GM19043 (cell line): ENCODE results near the gene MROH2A.

Experiments
- ATAC-seq: cut with Tn5 transposase; IDR thresholded peaks from one replicate; pipeline ENCODE4 v1.9.1; 2021; ENCODE audit warnings: low read depth; ENCODE audit not compliant: unreplicated experiment

Gene MROH2A

DNA sequence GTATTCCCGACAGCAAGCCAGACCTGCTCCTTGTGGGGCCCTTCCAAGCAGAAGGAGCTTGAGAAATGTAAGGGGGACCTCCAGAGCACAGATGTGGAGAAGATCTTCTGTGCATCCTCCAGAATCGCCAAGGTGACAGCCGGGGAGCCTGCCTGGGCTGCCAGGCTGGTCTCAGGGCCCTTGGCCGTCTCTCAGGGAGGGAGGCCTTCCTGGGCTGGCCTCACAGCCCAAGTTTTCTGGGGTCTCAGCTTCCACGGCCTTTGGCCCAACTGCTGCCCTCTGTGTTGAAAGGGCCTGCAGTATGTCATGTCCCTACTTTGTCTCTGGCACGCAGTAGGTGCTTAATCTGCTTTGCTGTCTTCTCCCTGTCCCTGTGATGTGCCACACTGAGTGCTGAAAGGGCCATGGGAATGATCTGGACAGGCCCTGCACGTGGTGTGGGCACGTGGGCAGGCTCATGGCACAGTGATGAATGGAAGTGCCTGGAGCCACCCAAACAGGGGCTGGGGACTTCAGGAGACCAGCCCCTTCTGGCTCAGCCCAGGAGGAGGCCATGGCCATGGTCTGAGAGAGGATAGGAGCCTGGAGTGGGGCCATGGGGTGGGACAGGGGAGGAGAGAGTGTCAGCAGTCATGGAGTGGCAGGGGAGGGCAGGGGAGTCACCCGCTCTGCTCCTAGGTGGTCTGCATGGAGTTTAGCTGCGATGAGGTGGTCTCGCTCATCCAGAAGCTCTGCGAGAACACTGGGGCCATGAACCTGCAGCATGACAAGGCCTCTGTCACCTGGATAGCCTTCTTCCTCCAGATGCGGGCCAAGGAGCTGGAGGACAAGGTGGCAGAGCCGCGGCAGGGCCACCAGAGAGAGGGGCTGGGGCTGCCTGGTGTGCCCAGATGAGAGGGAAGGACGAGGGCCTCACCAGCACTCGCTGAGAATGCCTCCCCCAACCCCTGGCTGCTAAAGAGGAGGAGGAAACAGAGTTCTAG is 40.8 kb downstream of the MROH2A start:
- no peak for ATAC-seq

DNA sequence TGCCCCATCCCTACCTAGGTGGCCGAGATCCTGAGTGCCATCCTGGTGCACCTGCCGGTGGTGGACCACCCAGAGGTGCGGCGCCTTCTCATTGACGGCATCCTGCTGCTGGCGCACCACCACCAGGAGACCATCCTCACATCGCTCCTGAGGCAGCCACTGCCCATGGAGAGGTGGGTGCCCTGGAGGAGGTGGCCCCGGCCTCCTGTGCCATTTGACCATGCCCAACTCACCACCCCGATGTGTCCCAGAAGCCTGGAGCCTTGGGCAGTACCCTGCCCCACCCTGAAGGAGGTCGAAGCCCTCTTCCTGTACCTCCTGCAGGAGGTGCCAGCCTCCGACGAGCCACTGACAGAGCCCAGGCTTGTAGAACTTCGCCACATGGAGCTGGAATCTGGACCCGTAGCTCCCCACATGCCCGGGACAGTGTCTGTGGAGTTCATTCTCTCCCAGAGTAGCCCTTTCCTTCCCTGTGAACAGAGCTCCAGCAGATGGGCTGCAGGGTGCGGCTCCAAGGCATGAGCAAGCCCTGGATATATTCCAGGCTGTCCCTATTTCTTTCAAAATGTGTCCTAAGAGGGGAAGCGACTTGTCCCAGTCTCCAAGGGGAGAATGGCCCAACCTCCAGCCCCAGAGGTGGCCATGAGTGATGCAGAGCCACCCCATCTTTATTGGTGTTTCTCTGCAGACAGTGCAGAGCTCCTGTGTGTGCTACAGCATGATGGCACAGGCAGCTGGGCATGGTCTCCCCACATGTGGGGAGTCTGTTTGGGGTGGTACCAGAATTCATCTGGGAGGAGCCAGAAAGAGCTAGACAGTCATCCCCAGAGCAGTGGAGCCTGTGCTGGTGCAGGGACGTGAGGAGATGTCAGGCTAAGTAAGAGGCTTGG is 42.0 kb downstream of the MROH2A start:
- ATAC-seq, result no peak

DNA sequence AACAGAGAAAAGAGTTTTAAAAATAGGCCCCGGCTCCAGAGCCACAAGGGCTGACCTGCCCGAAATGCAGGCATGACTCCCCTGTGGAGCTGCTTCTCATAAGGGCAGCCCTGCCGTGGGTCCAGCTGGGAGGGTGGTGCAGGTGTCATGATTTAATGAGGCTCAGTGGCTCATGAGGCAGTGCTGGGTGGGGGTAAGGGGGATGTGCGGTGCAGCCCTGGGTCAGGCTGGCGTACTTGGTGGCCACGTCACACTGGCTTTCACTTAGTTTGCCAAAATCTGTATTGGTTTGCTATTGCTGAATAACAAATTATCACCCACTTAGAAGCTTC is 42.6 kb downstream of the MROH2A start:
- ATAC-seq, result no peak

DNA sequence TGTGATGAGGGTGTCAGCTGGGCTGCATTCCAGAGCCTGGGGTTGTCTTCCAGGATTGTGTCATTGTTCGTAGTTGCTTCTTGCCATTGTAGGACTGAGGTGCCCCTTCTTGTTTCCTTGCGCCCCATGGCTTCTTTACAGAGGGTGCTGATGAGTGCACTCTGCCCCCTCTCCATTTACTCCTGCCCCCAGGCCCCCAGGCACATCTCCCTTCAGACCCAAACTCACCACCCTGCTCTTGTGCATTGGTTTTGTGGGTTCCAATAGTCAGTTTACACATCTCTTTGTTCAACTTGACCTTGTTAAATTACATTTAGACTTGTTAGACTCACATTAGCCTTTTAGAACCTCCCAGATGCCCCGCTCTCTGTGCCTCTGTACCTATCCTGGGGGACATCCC is 43.1 kb downstream of the MROH2A start:
- ATAC-seq, result no peak

DNA sequence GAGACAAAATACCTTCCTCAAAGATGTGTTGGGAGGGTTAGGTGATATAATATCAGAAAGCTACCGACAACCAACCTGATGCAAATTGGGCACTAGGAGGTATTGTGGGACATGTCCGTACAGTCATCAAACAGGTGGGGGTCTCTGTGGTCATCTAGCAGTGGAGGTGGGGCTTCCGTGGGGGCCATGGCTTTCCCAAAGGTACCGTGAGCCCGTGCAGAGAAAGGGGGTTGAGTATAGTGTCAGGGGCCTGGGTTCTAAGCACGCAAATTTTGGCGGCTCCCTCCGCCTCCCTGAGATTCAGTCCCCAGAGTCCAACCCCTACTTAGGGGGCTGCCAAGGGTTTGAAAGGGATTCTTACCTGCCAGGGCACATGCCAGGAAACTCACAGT is 43.6 kb downstream of the MROH2A start:
- ATAC-seq, result no peak

DNA sequence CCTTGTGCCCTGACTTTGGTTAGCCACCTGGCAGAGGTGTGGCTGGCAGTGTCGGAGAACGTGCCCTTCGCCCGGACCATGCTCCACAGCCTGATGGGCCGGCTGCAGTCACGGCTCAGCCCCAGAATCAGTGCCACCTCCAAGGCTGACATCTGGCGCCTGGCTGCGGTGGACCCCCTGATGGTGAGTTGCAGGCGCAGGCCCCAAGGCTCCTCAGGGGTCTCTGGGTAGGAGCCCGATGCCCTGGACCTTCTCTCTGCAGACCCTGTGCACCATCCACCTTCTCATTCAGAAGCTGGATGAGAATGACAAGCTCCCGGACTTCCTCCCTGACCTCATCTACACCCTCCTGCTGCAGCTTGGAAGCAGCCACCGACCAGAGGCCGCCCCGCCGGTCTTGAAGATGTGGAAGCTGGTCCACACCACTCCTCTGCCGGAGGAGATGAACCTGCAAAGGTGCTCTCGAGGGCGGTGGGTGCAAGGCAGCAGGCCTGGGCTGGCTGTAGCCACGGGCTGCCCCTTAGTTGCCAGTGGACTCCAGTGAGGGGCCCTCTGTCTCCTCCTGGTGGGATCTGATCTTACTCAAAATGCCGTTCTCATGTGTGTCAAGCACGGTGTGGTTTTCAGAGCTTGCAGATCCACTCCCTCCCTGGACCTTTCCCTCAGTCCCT is 44.1 kb downstream of the MROH2A start:
- ATAC-seq, result no peak

DNA sequence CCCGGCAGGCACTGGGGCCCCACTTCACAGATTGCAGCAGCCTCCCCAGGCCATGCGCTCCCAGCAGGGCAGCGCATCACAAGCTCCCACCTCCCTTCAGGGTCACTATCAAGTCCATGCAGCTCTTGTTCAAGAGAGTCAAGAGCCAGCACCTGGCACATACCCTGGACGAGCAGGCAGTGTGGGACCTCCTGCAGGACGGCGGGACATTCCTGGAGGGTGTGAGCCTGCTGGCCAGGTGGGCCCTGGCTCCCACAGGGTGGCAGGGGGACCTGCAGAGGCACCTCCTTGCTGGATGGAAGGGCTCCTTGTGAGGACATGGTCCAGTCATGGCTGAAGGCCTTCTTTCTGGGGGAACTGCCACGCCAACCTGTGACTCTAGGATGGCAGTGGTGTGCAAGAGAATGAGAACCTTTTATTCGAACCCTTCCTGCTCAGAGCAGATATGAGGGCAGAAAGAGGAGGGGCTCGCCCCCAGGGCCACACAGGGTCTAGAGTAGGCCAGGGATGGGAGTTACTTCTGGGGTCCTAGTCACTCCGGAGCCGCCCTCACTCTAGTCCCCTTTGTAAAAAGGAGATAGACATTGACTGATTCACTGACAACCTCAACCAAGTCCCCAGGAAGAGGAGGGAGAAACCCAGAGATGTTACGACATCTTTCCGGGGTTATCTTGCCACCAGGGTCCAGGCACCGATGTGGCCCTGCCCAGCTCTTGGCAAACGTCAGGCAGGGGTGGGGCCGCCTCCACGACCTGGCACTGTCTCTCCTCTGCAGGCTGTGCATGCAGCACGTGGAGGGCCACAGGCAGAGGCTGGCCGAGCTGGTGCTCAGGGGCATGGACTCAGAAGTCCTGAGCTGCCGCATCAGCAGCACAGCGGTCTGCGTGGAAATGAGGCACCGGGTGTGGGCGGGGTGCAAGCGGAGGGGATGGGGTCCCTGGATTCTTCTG is 44.9 kb downstream of the MROH2A start:
- no peak for ATAC-seq

DNA sequence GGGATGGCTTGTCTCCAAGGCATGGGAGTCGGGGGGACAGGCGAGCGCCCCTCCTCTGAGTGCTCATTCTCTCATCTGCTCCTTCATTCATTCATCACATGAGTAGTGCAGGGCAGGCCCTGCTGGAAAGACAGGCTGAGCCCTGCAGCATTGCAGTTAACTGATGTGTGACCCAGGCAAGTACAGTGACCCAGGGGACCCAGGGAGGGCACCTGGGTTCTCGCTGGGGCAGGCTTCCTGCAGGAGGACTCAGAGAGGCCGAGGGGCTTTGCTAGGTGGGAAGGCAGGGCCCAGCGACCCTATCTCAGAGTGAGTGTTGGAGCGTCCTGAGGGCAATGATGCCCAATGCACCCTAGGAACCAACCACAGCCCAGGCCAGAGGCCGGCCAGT is 45.6 kb downstream of the MROH2A start:
- ATAC-seq, result no peak

DNA sequence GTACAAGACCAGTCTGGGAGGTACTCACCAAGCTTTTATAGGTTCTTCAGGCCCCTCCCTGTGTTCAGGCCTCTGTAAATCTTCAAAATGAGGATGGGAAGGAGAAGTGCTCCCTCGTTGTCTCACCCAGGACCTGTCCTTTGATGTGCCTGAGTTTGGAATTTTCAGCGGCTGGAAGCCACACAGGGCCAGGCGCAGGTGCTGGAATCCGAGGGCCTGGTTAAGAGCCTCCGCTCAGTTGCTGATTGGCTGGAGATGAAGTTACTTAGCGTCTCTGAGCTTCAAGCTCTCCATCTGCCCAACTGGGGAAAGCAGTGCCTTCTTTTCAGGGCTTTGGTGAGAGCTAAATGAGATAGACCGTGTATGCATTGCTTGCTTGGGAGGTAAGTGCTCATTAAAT is 46.2 kb downstream of the MROH2A start:
- no peak for ATAC-seq

DNA sequence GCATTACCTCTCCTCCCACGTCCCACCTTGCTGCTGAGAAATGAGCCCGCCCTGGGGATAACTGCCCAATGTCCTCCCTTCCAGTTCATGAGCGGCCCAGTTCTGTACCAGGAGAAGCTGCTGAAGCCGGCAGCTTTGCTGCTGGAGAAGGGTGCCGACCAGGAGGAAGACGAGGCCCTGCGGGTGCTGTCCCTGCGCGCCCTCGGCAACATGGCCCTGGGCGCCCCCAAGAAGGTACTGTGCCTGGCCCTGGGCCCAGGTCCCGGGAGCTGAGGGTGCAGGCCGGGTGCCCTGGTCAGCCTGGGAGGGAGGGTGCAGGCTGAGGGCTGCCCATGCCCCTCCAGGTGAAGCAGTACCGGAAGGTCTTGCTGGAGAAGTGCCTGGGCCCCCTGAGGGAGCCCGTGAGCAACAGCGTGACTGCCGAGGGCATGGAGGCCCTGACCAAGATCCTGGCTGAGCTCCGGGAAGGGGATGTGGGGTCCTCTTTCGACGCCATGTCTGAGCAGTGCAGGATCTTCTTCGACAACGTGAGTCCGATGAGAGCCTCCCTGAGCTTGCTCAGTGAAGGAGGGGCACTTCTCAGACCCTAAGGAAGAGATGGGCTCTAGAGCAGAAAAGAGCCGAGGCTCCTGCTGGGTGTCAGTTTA is 50.5 kb downstream of the MROH2A start:
- no peak for ATAC-seq

DNA sequence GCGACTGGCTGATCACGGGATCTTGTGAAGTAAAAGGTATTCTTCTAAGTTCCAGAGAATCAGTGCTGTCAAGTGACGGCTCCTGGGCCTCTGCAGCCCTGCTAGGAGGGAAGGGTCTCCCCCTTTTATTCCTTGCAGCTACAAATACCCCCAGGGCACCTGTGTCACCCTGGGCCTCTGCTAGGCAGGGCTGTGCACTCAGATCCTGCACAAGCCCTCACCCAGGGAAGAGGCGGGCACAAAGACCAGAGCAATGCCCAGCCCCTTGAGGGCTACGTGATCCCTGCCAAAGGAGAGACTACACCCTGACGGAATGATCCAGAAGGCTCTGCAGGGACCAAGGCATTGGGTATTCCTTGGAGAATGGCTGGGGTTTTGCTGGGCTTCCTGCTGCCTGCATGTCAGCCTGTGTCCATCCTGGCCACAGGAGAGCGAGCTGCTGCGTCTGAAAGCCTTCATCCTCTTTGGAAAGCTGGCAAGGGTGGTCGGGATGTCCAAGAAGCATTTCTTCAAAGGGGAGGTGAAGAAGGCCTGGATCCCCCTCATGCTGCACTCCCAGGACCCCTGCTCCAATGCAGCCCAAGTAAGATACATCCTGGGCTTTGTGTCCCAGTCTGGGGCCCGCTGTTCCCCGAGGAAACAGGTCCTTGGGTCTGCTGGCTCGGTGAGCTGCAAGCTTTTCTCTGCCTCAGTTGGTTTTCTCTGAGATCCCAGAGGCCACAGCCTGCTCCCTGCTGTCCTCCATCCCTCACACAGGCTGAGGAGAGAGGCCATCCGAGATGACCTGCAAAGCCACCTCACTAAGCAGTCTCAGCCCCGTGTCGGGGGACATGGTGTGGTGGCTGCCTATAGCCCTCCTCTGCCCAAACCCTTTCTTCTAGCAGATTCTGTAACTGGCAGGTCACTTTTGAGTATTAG is 51.3 kb downstream of the MROH2A start:
- no peak for ATAC-seq

DNA sequence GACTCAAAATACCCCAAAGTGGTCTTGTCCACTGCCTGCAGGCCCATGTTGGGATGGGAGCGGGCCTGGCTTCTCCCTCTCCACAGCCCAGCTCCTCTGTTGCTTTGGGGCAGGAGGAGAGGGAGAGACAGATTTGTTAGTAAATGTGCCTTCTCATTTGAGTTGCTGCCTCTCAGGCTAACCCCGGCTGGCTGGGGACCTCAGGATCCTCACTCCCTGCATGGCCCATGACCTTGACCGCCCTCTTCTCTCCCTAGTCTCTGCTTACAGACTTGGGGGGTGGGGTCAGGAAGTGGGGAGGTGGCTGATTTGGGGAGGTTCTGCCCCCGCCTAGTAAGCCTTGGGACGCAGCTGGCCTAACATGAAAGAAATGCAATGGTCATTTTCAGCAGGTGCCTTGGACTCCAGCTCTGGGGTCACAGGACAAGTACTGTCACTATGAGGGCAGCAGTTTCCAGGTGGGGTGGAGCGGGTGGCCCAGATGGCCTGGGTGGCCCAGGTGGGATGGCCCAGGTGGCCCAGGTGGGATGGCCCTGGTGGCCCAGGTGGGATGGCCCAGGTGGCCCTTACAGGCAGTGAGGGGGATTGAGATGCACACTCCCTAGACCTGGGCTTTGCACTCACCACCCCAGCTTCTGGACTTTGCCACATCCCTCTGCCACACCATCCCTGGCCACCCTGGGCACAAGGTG is 52.1 kb downstream of the MROH2A start:
- no peak for ATAC-seq

DNA sequence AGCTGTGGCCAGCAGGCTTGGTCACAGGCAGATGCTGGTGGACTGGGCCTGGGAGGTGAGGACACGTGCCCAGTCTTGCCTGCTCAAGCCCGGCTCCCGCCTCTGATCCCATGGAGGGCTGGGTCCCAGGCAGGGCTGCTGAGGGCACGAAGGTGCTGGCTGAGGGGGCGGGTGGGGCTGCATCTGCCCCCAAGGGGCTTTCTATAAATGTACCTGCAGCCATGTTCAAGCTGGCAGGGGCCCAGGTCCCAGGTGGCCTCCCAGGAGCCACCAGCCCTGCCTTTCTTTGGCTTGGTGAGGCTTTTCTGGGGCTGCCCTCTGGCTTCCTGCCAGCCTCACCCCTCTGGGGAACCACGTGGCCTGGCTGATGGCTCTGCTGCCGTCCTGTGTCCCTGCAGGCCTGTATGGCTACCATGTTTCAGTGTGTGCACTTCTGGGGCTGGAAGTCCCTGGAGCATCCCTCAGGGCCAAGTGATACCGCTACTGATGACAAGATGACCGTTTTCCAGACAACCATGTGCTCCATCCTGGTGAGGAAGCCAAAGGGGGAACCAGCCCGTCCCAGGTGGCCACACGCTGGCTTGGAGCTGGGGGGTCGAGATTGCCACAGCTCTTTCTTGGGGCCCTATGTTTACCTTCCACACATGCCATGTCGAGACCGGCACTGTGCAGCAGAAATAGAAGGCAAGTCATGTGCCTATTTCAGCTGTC is 53.0 kb downstream of the MROH2A start:
- no peak for ATAC-seq

DNA sequence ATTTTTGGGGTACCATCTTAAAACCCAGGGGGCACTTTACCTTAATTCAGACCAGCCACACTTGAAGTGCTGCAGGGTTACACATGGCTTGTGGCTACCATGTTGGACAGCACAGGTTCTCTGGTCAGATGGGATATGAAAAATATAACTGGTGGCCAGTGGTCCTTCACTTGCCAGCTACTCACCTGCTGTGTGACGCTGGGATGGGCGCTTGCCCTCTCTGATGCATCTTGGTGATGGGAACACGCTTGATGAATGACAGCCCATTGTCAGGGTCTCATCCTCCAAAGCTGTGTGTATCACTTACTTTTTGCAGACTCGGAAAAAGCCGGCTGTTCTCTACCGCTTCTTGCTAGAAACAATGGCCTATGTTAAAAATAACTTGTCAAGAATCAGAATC is 53.7 kb downstream of the MROH2A start:
- ATAC-seq, result no peak

DNA sequence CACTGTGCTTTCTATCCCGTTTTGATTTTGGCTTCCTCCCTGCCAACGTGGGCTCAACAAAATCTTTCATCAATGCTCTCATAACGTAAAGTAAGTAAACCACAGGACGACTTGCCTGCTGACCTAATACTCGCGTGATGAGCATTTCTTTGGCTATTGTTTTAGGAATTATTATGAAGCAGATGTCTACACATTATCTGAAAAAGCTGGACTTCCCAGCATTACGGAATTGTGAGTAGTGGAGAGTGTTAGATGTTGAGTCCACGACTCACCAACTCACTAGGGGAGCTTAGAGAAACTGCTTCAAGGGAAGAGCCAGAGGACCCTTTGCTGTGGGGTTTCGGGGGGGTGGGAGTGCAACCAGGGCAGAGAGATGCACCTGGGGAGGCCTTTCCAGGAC is 54.3 kb downstream of the MROH2A start:
- ATAC-seq, result no peak

DNA sequence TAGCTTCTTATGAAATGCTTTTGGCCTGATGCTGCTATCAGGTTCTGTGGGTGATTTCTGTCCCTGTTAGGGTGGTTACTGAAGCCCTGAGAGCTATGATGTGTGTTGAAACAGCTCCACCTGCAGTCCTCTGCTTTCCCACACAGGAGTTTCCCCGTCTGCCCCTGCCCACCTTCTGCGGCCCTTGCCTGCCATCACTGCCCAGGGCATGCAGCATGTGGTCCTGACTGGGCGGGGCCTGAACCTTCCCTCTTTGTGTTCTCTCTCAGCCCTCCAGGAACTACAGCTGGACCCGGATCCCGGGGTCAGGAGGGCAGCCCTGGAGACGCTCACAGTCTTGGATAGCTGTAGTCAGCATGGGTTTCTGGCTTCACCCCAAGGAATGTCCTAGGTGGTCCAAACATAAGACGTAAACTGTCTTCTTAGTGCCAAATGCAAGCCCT is 54.8 kb downstream of the MROH2A start:
- ATAC-seq, result no peak

DNA sequence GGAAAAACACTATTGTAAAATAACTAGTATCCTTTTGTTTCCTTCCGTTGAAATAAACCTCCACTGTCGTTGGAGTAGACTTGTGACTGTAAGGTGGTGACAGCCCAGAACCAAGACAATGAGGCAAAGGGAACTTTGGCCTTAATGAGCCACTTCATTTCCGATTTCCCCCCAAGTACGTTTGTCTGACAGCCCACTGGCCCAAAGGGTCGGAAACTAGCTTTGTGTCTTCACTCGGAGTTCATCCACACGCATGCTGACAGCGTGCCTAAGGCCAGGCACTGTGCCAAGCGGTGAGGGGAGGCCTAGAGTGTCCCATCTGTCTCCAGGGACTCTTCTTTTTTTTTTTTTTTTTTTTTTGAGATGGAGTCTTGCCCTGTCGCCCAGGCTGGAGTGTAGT is 55.2 kb downstream of the MROH2A start:
- no peak for ATAC-seq
